Fibroblast of pulmonary artery (primary cell): ENCODE results near the gene FABP2.
A peak's percentile ranks its signal among the peaks of the same experiment; 100 is the strongest.

ENCODE experiments used
- DNase-seq: peaks from one replicate; pipeline ENCODE4 v3.0.0-alpha.2; 2010; ENCODE audit warnings: low read depth
- H3K4me3 ChIP-seq: replicated peaks from 2 replicates; pipeline ENCODE4 v1.5.1; 2011; ENCODE audit warnings: low read depth, mild to moderate bottlenecking, control low read depth, low read length, moderate library complexity
- TF ChIP-seq, protein P1 (sequence below): IDR thresholded peaks from 2 replicates; pipeline ENCODE4 v1.5.1; 2011; ENCODE audit warnings: mild to moderate bottlenecking, control low read depth, low read length, inconsistent platforms; ENCODE audit errors: missing control alignments

FABP2 gene

DNA sequence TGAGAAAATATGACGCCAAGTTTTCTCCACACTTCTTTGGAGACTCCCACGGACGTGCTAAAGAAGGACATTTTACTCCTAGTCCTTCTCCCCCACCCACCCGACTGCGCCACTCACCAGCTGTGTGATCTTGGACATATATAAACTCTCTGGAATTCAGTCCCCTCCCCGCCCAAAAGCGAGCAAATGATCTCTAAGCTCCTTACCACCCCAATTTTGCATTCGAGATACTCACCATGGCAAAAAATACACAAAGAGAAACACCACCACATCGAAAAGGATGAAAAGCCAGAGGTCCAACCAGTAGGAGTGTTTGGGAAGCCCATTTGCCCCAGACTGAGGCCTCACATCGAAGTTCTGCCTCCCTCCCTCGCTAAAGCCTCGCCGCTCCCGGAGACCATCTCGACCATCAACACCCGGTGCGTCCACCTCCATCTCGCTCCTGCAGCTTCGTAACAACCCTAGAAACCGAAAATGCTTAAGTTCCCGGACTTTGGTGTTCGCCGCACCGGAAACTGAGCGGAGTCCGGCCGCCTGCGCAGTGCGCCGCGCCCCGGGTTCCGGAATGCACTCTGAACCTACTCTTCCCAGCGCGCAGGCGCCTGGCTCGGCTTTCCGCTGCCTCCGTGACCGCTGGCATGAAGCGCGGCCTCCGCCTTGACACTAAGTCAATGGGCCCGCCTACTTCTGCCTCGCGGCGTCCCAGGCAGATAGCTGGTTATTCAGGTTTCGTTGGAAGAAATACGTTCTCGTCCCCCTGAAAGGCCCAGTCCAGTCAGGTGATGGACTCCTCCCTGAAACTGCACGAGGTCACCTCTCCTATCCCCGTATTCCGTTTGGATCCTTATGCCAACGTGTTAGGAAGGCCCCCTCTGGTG is 21.6 kb downstream of the FABP2 start:
- peak; percentile 92 for DNase-seq
- TF ChIP-seq, protein P1, sequence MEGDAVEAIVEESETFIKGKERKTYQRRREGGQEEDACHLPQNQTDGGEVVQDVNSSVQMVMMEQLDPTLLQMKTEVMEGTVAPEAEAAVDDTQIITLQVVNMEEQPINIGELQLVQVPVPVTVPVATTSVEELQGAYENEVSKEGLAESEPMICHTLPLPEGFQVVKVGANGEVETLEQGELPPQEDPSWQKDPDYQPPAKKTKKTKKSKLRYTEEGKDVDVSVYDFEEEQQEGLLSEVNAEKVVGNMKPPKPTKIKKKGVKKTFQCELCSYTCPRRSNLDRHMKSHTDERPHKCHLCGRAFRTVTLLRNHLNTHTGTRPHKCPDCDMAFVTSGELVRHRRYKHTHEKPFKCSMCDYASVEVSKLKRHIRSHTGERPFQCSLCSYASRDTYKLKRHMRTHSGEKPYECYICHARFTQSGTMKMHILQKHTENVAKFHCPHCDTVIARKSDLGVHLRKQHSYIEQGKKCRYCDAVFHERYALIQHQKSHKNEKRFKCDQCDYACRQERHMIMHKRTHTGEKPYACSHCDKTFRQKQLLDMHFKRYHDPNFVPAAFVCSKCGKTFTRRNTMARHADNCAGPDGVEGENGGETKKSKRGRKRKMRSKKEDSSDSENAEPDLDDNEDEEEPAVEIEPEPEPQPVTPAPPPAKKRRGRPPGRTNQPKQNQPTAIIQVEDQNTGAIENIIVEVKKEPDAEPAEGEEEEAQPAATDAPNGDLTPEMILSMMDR = peak; percentile 7
- peak overlapping the region; percentile 82 for H3K4me3 ChIP-seq

DNA sequence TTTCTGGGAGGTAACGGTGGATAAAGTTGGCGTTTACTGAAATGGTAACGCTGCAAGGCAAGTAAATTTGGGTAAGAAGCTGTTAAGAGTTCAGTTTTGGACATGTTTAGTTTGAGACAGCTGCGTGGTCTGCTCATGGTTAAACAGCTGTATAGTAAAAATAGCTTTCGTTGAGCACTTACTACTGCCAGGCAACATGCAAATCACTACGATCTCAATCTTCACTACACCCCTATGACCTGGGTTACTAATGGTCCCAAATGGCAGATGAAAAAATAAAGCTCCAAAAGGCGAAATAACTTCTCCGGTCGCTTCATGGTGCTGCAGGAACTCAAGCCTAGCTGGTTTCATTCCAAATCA is 22.2 kb downstream of the FABP2 start:
- H3K4me3 ChIP-seq = peak overlapping the region; percentile 82
- TF ChIP-seq, protein P1 = no peak
- peak; percentile 8 for DNase-seq

DNA sequence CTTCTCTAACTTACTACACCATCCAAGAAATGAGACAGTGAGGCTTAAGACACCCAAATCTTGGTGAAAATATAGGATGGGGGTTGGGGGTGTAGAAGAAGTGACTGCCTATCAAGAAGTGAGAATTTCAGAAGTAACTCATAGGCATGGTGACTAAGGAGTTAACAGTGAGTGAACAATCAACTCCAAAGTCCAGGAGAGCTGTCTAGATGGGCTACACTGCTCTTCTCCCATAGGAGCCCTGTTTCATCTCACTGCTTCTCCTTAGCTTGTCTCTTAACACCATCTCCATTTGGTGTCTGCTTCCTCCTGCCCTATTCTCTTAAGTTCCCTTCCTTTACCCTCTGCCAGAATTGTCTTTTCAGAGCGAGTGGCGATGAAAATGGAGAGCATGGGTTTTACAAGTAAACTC is 22.7 kb downstream of the FABP2 start:
- TF ChIP-seq, protein P1 = no peak
- peak; percentile 18 for DNase-seq
- H3K4me3 ChIP-seq = peak overlapping the region; percentile 82

DNA sequence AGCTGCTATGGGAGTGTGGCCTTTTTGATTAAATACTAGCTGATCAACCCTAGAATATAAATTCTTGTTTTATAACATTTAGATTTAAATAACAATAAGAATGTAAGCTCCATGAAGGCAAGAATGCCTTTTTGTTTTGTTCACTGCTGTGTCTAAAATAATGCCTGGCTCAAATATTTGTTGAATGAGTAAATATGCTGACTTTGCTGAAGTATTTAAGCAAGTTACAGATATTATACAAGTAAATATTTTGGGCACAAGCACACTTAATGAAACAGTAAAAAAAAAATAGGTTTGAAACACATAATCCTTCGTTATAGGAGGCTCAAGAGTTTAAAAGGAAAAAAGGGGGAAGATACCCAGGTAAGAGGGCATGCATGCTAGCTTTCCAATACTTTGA is 24.1 kb downstream of the FABP2 start:
- H3K4me3 ChIP-seq = peak overlapping the region; percentile 82
- TF ChIP-seq, protein P1 = no peak
- no peak for DNase-seq

DNA sequence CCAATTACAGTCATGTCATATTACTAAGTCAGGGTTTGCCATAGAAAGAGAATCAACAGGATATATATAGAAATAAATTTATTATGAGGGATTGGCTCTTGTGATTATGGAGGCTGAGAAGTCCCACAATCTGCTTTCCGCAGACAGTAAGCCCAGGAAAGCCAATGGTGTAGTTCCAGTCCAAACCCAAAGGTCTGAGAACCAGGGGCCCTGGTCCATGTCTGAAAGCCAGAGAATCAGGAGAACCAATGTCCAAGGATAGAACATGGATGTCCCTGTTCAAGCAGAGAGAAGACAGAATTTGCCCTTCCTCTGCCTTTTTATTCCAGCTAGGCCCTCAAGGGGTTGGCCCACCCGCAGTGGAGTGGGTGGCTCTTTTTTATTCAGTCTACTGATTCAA is 25.6 kb downstream of the FABP2 start:
- TF ChIP-seq, protein P1 = no peak
- H3K4me3 ChIP-seq = no peak overlapping the region
- no peak for DNase-seq

DNA sequence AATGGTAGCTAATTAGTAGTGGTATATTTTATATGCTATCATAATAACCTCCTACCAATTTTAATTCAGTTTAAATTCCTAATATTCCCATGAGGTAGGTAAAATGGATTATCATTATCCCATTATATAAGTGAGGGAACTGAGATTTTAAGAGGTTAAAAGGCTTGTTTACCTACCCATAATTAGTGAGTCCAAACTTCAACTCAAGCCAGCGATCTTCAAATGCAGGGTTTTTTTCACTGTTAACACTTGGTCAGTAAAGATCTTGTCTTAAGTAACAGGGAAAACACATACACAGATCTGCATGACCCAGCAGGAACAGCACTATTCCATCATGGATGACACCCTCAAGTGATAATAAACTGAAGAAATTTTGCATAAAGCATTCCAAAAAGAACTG is 31.3 kb downstream of the FABP2 start:
- DNase-seq = no peak
- H3K4me3 ChIP-seq = no peak overlapping the region

More for the DNA sequence above, 31.3 kb downstream of the FABP2 start:
- TF ChIP-seq, protein P1 = no peak
